Liver (tissue), 3 donors: ENCODE results near the gene AKAP13.

Source experiments
- EGR1 ChIP-seq, 2 donors: IDR thresholded peaks; 2 replicates each; pipeline ENCODE4 v1.6.1; 2016 to 2018; ENCODE audit warnings: antibody characterized with exemption in 2 of 2, low read depth in 2 of 2
- GABPA ChIP-seq, 2 donors: IDR thresholded peaks in 1 of 2; conservative IDR thresholded peaks in 1 of 2; 2 replicates each; pipeline ENCODE4 v1.6.1; 2016; ENCODE audit warnings: antibody characterized with exemption in 2 of 2, mild to moderate bottlenecking in 1 of 2, moderate library complexity in 1 of 2
- HNF4G ChIP-seq: IDR thresholded peaks from 2 replicates; pipeline ENCODE4 v1.6.1; 2016; ENCODE audit warnings: antibody characterized with exemption
- JUND ChIP-seq, 2 donors: IDR thresholded peaks; 2 replicates each; pipeline ENCODE4 v1.6.1; 2016; ENCODE audit warnings: antibody characterized with exemption in 2 of 2
- RAD21 ChIP-seq, 2 donors: IDR thresholded peaks; 2 replicates each; pipeline ENCODE4 v1.6.1; 2016; ENCODE audit warnings: antibody characterized with exemption in 2 of 2, mild to moderate bottlenecking in 2 of 2
- SP1 ChIP-seq: IDR thresholded peaks from 2 replicates; pipeline ENCODE4 v1.6.1; 2018; ENCODE audit warnings: antibody characterized with exemption, mild to moderate bottlenecking
- TAF1 ChIP-seq: conservative IDR thresholded peaks from 2 replicates; pipeline ENCODE4 v1.6.1; 2016; ENCODE audit warnings: antibody characterized with exemption, mild to moderate bottlenecking
- TF ChIP-seq, protein P1 (sequence below): fragments of 150-350 bp; IDR thresholded peaks from 2 replicates; pipeline ENCODE4 v1.5.1; 2017; ENCODE audit warnings: improper control_type of control experiment, low read depth, low read length; ENCODE audit not compliant: missing input control
- TF ChIP-seq, protein P2 (sequence below): IDR thresholded peaks from 2 replicates; pipeline ENCODE4 v1.6.1; 2016; ENCODE audit warnings: antibody characterized with exemption
- TF ChIP-seq, protein P3 (sequence below): IDR thresholded peaks from 2 replicates; pipeline ENCODE4 v1.6.1; 2016; ENCODE audit warnings: antibody characterized with exemption
- TF ChIP-seq, protein P4 (sequence below): IDR thresholded peaks from 2 replicates; pipeline ENCODE4 v1.6.1; 2016; ENCODE audit warnings: antibody characterized with exemption
- TF ChIP-seq, protein P5 (sequence below): IDR thresholded peaks from 2 replicates; pipeline ENCODE4 v1.6.1; 2016; ENCODE audit warnings: antibody characterized with exemption, mild to moderate bottlenecking
- donor health status: healthy.
- donor health status: healthy.

DNA sequence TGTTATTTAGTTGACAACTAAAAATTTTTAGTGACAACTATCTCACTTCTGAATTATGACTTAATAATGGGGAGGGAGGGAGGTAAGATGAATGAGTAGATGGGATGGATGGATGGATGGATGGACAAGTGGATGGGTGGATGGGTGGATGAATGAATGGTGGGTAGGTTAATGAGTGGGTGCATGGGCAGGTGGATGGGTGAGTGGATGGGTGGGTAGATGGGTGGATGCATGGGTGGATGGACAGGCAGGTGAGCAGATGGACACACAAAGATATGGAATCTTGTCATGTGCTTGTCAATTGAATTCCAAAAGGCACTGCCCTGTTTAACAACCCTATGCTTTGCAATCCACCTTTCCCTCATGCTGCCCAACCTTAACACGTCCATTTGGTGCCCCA lies 372.9 kb downstream of the AKAP13 start:
- TF ChIP-seq, protein P1, sequence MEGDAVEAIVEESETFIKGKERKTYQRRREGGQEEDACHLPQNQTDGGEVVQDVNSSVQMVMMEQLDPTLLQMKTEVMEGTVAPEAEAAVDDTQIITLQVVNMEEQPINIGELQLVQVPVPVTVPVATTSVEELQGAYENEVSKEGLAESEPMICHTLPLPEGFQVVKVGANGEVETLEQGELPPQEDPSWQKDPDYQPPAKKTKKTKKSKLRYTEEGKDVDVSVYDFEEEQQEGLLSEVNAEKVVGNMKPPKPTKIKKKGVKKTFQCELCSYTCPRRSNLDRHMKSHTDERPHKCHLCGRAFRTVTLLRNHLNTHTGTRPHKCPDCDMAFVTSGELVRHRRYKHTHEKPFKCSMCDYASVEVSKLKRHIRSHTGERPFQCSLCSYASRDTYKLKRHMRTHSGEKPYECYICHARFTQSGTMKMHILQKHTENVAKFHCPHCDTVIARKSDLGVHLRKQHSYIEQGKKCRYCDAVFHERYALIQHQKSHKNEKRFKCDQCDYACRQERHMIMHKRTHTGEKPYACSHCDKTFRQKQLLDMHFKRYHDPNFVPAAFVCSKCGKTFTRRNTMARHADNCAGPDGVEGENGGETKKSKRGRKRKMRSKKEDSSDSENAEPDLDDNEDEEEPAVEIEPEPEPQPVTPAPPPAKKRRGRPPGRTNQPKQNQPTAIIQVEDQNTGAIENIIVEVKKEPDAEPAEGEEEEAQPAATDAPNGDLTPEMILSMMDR: no peak
- TF ChIP-seq, protein P2, sequence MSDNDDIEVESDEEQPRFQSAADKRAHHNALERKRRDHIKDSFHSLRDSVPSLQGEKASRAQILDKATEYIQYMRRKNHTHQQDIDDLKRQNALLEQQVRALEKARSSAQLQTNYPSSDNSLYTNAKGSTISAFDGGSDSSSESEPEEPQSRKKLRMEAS: no peak
- TF ChIP-seq SP1 (no peak), TAF1 (no peak), GABPA (IDR thresholded peaks at IDR 0.05 in 1 of 2, conservative IDR thresholded peaks at IDR 0.05 in 1 of 2) (no peak), EGR1 (IDR thresholded peaks at IDR 0.05; ENCODE audit: low read depth in 2 of 2) (no peak), HNF4G (no peak), RAD21 (IDR thresholded peaks at IDR 0.05) (no peak), JUND (IDR thresholded peaks at IDR 0.05) (no peak)
- TF ChIP-seq, protein P3, sequence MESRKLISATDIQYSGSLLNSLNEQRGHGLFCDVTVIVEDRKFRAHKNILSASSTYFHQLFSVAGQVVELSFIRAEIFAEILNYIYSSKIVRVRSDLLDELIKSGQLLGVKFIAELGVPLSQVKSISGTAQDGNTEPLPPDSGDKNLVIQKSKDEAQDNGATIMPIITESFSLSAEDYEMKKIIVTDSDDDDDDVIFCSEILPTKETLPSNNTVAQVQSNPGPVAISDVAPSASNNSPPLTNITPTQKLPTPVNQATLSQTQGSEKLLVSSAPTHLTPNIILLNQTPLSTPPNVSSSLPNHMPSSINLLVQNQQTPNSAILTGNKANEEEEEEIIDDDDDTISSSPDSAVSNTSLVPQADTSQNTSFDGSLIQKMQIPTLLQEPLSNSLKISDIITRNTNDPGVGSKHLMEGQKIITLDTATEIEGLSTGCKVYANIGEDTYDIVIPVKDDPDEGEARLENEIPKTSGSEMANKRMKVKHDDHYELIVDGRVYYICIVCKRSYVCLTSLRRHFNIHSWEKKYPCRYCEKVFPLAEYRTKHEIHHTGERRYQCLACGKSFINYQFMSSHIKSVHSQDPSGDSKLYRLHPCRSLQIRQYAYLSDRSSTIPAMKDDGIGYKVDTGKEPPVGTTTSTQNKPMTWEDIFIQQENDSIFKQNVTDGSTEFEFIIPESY: no peak
- TF ChIP-seq, protein P4, sequence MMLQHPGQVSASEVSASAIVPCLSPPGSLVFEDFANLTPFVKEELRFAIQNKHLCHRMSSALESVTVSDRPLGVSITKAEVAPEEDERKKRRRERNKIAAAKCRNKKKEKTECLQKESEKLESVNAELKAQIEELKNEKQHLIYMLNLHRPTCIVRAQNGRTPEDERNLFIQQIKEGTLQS: no peak
- TF ChIP-seq, protein P5, sequence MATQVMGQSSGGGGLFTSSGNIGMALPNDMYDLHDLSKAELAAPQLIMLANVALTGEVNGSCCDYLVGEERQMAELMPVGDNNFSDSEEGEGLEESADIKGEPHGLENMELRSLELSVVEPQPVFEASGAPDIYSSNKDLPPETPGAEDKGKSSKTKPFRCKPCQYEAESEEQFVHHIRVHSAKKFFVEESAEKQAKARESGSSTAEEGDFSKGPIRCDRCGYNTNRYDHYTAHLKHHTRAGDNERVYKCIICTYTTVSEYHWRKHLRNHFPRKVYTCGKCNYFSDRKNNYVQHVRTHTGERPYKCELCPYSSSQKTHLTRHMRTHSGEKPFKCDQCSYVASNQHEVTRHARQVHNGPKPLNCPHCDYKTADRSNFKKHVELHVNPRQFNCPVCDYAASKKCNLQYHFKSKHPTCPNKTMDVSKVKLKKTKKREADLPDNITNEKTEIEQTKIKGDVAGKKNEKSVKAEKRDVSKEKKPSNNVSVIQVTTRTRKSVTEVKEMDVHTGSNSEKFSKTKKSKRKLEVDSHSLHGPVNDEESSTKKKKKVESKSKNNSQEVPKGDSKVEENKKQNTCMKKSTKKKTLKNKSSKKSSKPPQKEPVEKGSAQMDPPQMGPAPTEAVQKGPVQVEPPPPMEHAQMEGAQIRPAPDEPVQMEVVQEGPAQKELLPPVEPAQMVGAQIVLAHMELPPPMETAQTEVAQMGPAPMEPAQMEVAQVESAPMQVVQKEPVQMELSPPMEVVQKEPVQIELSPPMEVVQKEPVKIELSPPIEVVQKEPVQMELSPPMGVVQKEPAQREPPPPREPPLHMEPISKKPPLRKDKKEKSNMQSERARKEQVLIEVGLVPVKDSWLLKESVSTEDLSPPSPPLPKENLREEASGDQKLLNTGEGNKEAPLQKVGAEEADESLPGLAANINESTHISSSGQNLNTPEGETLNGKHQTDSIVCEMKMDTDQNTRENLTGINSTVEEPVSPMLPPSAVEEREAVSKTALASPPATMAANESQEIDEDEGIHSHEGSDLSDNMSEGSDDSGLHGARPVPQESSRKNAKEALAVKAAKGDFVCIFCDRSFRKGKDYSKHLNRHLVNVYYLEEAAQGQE: no peak
